ENCODE results near the gene NFE2L2. TPM values are rescaled to one million over a fixed set of nuclear protein-coding genes. Genes with fewer than 3 reads are reported as not detected.

Gene NFE2L2
- polyA plus RNA-seq, 1 of the 3 experiments (the other 2 are of a cell fraction), result 40.9 TPM

- TF ChIP-seq TAF1 (IDR thresholded peaks at IDR 0.05; ENCODE audit: borderline replicate concordance, low read depth, low read length) (no peak), FOXJ3 (CRISPR knock-in tag; IDR thresholded peaks at IDR 0.05) (no peak), NFIC (IDR thresholded peaks at IDR 0.05; ENCODE audit: borderline replicate concordance) (no peak), NRF1 (IDR thresholded peaks at IDR 0.05; ENCODE audit: low read depth, low read length) (no peak)
- TF ChIP-seq, protein P1, sequence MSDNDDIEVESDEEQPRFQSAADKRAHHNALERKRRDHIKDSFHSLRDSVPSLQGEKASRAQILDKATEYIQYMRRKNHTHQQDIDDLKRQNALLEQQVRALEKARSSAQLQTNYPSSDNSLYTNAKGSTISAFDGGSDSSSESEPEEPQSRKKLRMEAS (IDR thresholded peaks at IDR 0.05; ENCODE audit: low read depth), result no peak
- TF ChIP-seq, protein P2, sequence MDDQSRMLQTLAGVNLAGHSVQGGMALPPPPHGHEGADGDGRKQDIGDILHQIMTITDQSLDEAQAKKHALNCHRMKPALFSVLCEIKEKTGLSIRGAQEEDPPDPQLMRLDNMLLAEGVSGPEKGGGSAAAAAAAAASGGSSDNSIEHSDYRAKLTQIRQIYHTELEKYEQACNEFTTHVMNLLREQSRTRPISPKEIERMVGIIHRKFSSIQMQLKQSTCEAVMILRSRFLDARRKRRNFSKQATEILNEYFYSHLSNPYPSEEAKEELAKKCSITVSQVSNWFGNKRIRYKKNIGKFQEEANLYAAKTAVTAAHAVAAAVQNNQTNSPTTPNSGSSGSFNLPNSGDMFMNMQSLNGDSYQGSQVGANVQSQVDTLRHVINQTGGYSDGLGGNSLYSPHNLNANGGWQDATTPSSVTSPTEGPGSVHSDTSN (IDR thresholded peaks at IDR 0.05), result no peak
- TF ChIP-seq, protein P3, sequence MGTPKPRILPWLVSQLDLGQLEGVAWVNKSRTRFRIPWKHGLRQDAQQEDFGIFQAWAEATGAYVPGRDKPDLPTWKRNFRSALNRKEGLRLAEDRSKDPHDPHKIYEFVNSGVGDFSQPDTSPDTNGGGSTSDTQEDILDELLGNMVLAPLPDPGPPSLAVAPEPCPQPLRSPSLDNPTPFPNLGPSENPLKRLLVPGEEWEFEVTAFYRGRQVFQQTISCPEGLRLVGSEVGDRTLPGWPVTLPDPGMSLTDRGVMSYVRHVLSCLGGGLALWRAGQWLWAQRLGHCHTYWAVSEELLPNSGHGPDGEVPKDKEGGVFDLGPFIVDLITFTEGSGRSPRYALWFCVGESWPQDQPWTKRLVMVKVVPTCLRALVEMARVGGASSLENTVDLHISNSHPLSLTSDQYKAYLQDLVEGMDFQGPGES (IDR thresholded peaks at IDR 0.05; ENCODE audit: low read depth, low read length), result no peak
These were observed 27.2 kb upstream of the NFE2L2 start (continued) for GRCh38 chr2:177291701-177292100.

DNA sequence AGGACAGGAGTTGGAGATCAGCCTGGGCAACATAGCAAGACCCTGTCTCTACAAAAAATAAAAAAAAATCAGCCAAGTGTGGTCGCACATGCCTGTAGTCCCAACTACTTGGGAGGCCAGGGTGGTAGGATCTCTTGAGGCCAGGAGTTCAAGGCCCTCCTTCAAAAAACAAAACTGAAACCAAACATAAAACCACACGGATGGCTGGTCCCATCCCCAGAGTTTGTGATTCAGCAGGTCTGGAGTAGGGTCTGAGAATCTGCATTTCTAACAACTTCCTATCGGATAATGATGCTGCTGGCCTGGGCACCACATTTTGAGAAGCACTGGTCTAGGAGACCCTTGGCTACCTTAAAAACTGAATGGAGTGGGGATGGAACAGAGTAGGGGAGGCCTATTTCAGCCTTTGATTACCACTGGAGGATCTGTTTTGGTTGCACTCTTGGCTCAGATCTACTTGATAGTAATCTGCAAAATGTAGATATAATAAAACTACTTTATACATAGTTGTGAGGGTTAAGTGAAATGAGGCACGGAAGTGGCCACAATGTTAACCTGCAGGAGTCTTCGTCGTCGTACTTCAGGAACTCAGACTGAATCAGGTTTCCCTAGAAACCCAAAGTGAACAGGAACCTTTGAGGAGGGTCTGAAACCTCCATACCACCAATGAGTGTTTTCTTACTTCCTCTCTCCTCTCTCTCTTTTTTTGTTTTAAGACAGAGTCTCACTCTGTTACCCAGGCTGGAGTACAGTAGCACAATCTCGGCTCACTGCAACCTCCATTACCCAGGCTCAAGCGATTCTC lies 25.5 kb upstream of the NFE2L2 start:
- Histone ChIP-seq H3K36me3 (replicated peaks in 1 of 2; ENCODE audit: control insufficient read depth in 1 of 2, insufficient read depth in 2 of 2, low read length in 1 of 2) (peaks cover 0 to 5% of the 10 kb centered on the region in 2 experiments), H3K4me2 (no peak overlapping the region), H3K27ac (ENCODE audit: low read depth in 2 of 2, low read length in 1 of 2) (no peak overlapping the region), H3F3A (replicated peaks; ENCODE audit: insufficient read depth) (no peaks in the 10 kb centered on the region), H3K27me3 (ENCODE audit: insufficient read depth) (no peaks in the 10 kb centered on the region), H2AFZ (ENCODE audit: low read depth) (no peak overlapping the region), H4K20me1 (ENCODE audit: insufficient read depth) (no peaks in the 10 kb centered on the region), H3K9me2 (no peaks in the 10 kb centered on the region), H3K9ac (no peak overlapping the region), H3K79me2 (ENCODE audit: insufficient read depth) (no peaks in the 10 kb centered on the region), H3K4me3 (ENCODE audit: low read depth in 2 of 2, low read length in 1 of 2) (no peak overlapping the region), H3K9me3 (no peaks in the 10 kb centered on the region), H3K4me1 (ENCODE audit: control insufficient read depth in 1 of 2, insufficient read depth in 2 of 2, low read depth in 1 of 2, low read length in 1 of 2) (no peaks in the 10 kb centered on the region)
- CTCF ChIA-PET, result interaction anchor here (1.1 to 2.2 kb wide), 3 partner anchors 11 to 125 kb away, joined by 3 to 8 read pairs (median 8); no protein-coding TSS in a partner anchor
- TF ChIP-seq FOXJ3 (CRISPR knock-in tag; IDR thresholded peaks at IDR 0.05), result no peak
- no peak for TF ChIP-seq SIN3A (IDR thresholded peaks at IDR 0.05; ENCODE audit: borderline replicate concordance, low read depth, low read length)
- TF ChIP-seq, protein P4, sequence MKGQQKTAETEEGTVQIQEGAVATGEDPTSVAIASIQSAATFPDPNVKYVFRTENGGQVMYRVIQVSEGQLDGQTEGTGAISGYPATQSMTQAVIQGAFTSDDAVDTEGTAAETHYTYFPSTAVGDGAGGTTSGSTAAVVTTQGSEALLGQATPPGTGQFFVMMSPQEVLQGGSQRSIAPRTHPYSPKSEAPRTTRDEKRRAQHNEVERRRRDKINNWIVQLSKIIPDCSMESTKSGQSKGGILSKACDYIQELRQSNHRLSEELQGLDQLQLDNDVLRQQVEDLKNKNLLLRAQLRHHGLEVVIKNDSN (IDR thresholded peaks at IDR 0.05; ENCODE audit: borderline replicate concordance, low read depth), result no peak
- TF ChIP-seq RXRA (IDR thresholded peaks at IDR 0.05; ENCODE audit: borderline replicate concordance, low read depth), result no peak
- no peak for TF ChIP-seq RCOR1 (IDR thresholded peaks at IDR 0.05; ENCODE audit: low read length)
- TF ChIP-seq MXI1 (IDR thresholded peaks at IDR 0.05; ENCODE audit: low read depth, low read length), result no peak
- TF ChIP-seq SMC3 (IDR thresholded peaks at IDR 0.05; ENCODE audit: low read depth, low read length), result no peak
- TF ChIP-seq, protein P5, sequence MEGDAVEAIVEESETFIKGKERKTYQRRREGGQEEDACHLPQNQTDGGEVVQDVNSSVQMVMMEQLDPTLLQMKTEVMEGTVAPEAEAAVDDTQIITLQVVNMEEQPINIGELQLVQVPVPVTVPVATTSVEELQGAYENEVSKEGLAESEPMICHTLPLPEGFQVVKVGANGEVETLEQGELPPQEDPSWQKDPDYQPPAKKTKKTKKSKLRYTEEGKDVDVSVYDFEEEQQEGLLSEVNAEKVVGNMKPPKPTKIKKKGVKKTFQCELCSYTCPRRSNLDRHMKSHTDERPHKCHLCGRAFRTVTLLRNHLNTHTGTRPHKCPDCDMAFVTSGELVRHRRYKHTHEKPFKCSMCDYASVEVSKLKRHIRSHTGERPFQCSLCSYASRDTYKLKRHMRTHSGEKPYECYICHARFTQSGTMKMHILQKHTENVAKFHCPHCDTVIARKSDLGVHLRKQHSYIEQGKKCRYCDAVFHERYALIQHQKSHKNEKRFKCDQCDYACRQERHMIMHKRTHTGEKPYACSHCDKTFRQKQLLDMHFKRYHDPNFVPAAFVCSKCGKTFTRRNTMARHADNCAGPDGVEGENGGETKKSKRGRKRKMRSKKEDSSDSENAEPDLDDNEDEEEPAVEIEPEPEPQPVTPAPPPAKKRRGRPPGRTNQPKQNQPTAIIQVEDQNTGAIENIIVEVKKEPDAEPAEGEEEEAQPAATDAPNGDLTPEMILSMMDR (IDR thresholded peaks at IDR 0.05), result no peak
- no peak for TF ChIP-seq GABPA (IDR thresholded peaks at IDR 0.05; ENCODE audit: low read depth)
- TF ChIP-seq TCF12 (IDR thresholded peaks at IDR 0.05), result no peak
- POLR2A ChIA-PET, result no interaction called here
- 71% methylated on average over 9 of the region's 9 CpGs for WGBS (ENCODE audit: low lambda C conversion rate)
- no peak for DNase-seq
